ACC112 (cell line): ENCODE data around the gene DCHS1.

Experiments used
- H2AFZ ChIP-seq: fragments of 200-600 bp; sonication (generic); one replicate; pipeline ENCODE4 v1.6.0; 2017; ENCODE audit warnings: antibody characterized with exemption, low read length; ENCODE audit not compliant: unreplicated experiment
- H3K27ac ChIP-seq: fragments of 200-600 bp; sonication (generic); 2 replicates; pipeline ENCODE4 v1.5.1; 2014; ENCODE audit warnings: low read depth, mild to moderate bottlenecking, antibody characterized with exemption, low read length, moderate library complexity
- H3K27me3 ChIP-seq: fragments of 200-600 bp; sonication (generic); 2 replicates; pipeline ENCODE4 v1.6.1; 2014; ENCODE audit warnings: mild to moderate bottlenecking, antibody characterized with exemption, low read length, moderate library complexity, mixed read lengths; ENCODE audit not compliant: insufficient read depth
- H3K36me3 ChIP-seq: fragments of 200-600 bp; sonication (generic); 2 replicates; pipeline ENCODE4 v1.6.1; 2016; ENCODE audit warnings: mild to moderate bottlenecking, antibody characterized with exemption, low read length, moderate library complexity, mixed read lengths; ENCODE audit not compliant: insufficient read depth
- H3K4me1 ChIP-seq: fragments of 200-600 bp; sonication (generic); one replicate; pipeline ENCODE4 v1.6.1; 2016; ENCODE audit warnings: low read length, mixed read lengths; ENCODE audit not compliant: insufficient read depth, unreplicated experiment, control insufficient read depth
- H3K4me3 ChIP-seq: fragments of 200-600 bp; sonication (generic); 2 replicates; pipeline ENCODE4 v1.5.1; 2014; ENCODE audit warnings: mild to moderate bottlenecking, low read depth, low read length
- H3K79me2 ChIP-seq: fragments of 200-600 bp; sonication (generic); one replicate; pipeline ENCODE4 v1.6.0; 2016; ENCODE audit warnings: low read length; ENCODE audit not compliant: control insufficient read depth, unreplicated experiment, insufficient read depth

The DCHS1 gene

DNA sequence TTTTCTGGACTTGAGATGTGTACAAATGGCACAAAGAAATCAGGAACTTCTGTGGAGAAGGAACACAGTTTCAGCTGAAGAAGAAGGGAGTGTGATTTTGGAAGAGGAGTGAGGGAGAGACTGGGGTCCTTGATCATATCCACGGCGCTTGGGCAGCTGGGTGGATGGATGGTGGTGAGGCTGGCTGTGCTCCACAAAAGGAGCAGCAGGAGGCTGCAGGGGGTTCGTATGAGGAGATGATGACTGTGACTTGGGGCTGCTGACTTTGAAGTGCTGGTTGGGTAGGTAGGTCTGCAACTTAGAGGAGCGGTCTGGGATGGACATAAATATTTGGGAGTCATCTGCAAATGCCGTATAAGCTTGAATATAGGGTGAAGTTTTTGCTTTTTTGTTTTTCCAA lies 1.3 kb upstream of the DCHS1 start:
- Histone ChIP-seq H3K27ac (no peak overlapping the region), H3K4me1 (no peaks in the 10 kb centered on the region), H3K79me2 (no peaks in the 10 kb centered on the region), H3K36me3 (no peaks in the 10 kb centered on the region), H3K27me3 (peaks cover 61% of the 10 kb centered on the region), H3K4me3 (no peak overlapping the region), H2AFZ (no peak overlapping the region)

GRCh38 chr11:6656584-6656915 lies 941 bp upstream of the DCHS1 start:
- no peaks in the 10 kb centered on the region for H3K79me2 ChIP-seq
- no peaks in the 10 kb centered on the region for H3K36me3 ChIP-seq
- peaks cover 65% of the 10 kb centered on the region for H3K27me3 ChIP-seq
- H3K4me3 ChIP-seq: no peak overlapping the region
- H2AFZ ChIP-seq: no peak overlapping the region
- no peak overlapping the region for H3K27ac ChIP-seq
- H3K4me1 ChIP-seq: no peaks in the 10 kb centered on the region

DNA sequence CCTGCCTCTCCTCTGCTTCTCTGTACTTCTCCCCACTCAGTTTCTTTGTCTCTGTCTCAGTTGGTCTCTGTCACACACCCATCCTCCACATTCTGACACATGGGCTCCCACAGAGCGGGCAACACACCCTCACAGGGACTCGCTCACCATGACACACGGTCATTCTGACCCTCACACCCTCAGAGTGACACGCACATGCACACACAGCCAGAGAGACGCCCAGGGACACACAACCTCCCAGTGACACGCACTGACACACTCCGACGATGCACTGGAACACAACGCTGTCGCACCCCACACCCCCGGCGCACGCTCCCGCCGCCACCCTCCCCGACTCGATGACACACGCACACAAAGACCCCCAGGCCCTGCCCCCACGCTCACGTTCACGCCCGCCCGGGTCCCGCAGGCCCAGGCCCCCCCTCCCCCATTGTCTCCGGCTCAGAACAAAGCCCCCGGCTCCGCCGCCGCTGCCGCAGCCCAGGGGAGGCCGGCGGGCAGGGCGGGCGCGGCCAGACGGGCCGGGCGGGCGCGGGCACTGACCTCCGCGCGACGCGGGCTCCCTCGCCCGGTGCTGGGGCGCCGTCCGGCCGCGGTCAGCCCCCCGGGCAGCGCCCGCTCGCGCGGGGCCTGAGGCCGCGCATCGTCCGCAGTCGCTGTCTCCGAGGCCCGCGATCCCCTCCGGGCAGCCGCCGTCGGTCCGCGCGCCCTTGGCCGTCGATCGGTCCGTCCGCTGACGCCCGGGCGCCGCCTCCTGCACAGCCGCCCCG lies 404 bp downstream of the DCHS1 start:
- H3K4me3 ChIP-seq: peak overlapping the region; percentile 18; the same call in 1 of the 2 replicates

DNA sequence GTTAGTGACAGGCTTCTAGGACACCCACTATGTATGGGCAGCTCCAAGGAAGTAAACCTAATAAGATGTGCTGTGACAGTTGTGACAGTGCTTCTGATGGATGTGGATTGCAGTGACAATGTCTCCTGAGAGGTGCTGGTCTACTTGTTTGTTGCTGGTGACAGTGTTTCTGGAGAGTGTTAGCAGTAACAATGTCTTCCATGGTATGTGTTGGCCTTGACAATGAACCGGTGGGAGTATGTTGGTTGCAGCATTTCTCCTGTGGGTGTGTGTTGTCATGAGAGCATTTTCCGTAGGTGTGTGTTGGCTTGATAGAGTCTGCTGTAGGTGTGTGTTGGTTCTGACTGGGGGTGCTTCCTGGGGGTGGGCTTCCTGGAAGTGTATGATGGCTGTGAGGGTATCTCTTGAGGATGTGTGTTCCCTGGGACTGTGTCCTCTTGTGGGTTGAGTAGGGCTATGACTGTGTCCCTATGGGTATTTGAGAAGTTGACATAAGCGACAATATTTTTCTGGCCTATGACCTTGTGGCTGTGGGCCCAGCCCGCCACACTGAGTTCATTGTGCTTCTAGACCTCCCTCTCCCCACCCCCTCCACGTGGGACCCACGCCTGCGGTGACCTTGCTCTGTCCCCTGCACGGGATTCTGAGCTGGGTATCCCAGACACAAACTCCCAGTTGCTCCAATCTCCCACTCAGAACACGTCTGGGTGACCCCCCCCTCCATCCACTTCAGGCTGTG lies 1.2 kb downstream of the DCHS1 start:
- Histone ChIP-seq H3K4me1 (no peaks in the 10 kb centered on the region), H3K27ac (no peak overlapping the region), H3K36me3 (no peaks in the 10 kb centered on the region), H3K4me3 (no peak overlapping the region), H2AFZ (no peak overlapping the region), H3K27me3 (peaks cover 85% of the 10 kb centered on the region), H3K79me2 (no peaks in the 10 kb centered on the region)

More for the DNA sequence above, 404 bp downstream of the DCHS1 start:
- Histone ChIP-seq H3K4me1 (no peaks in the 10 kb centered on the region), H3K36me3 (no peaks in the 10 kb centered on the region), H3K27ac (no peak overlapping the region), H3K27me3 (peaks cover 78% of the 10 kb centered on the region), H2AFZ (no peak overlapping the region), H3K79me2 (no peaks in the 10 kb centered on the region)

GRCh38 chr11:6653656-6654055 lies 2.0 kb downstream of the DCHS1 start:
- Histone ChIP-seq H3K27ac (no peak overlapping the region), H3K4me1 (no peaks in the 10 kb centered on the region), H2AFZ (no peak overlapping the region), H3K4me3 (no peak overlapping the region), H3K27me3 (peaks cover 90% of the 10 kb centered on the region), H3K79me2 (no peaks in the 10 kb centered on the region), H3K36me3 (no peaks in the 10 kb centered on the region)

DNA sequence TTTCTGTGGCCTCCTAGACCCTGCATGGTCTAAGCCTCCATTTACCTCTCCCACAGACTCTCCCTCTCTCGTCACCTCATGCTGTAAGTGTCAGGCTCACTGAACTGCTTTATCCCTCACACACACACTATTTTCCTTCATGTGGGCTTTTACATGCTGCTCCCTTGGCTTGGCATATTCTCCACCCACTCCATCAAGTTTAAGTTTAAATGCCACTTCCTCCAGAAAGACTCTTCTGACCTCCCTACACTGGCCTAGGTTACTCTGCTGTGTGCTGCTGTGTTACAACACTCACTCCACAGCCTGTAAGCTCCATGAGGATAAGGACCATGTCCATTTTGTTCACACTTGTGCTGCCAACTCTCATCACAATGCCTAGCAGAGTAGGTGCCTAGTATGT lies 2.5 kb downstream of the DCHS1 start:
- H3K27ac ChIP-seq: no peak overlapping the region
- H3K36me3 ChIP-seq: no peaks in the 10 kb centered on the region
- no peak overlapping the region for H2AFZ ChIP-seq
- H3K4me3 ChIP-seq: no peak overlapping the region
- peaks cover 91% of the 10 kb centered on the region for H3K27me3 ChIP-seq
- H3K4me1 ChIP-seq: no peaks in the 10 kb centered on the region
- no peaks in the 10 kb centered on the region for H3K79me2 ChIP-seq

DNA sequence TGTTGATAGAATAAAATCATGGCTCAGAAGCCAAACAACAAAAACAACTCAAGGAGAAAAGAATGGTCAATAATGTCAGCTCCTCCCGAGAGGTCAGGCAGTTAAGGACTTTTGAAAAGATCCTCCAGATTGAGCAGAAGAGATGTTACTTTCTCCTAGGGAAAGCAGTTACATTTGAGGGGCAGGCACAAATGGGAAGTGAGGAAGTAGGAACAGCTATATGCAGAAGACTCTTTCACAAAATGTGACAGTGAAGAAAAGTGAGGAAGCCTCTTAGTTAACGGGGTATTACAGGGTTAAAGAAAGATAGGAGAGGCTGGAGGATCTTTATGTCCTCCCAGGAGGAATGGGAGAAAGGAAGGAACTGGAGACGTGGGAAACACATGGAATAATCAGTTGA lies 3.4 kb downstream of the DCHS1 start:
- H3K79me2 ChIP-seq: no peaks in the 10 kb centered on the region
- H3K4me1 ChIP-seq: no peaks in the 10 kb centered on the region
- peaks cover 95% of the 10 kb centered on the region for H3K27me3 ChIP-seq
- no peak overlapping the region for H3K4me3 ChIP-seq
- no peaks in the 10 kb centered on the region for H3K36me3 ChIP-seq
- H2AFZ ChIP-seq: no peak overlapping the region
- H3K27ac ChIP-seq: no peak overlapping the region

DNA sequence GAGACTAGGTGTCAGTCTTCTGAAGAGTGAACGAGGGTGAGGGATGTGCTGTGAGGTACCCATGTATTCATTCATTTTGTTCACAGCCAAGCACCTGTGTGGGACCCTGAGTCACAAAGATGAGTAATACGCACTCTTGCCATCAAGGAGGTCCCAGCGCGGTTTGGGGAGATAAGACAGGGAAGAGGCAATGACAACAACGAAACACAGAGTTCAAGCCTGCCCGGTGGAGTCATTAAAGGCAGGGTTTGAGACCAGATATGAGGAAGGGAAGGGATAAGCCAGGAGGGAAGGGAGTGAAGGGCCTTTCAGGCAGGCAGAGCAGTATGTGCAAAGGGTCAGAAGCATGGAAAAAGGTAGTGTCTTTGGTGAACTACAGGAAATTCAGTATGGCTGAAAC lies 4.6 kb downstream of the DCHS1 start:
- H3K36me3 ChIP-seq: no peaks in the 10 kb centered on the region
- no peak overlapping the region for H3K4me3 ChIP-seq
- no peaks in the 10 kb centered on the region for H3K79me2 ChIP-seq
- H3K4me1 ChIP-seq: peaks cover 12% of the 10 kb centered on the region
- peaks cover 85% of the 10 kb centered on the region for H3K27me3 ChIP-seq
- no peak overlapping the region for H2AFZ ChIP-seq
- H3K27ac ChIP-seq: no peak overlapping the region

GRCh38 chr11:6650104-6650503 lies 5.5 kb downstream of the DCHS1 start:
- H3K36me3 ChIP-seq: no peaks in the 10 kb centered on the region
- H3K27ac ChIP-seq: no peak overlapping the region
- H2AFZ ChIP-seq: no peak overlapping the region
- peaks cover 81% of the 10 kb centered on the region for H3K27me3 ChIP-seq
- H3K4me1 ChIP-seq: peaks cover 17% of the 10 kb centered on the region
- H3K4me3 ChIP-seq: no peak overlapping the region
- H3K79me2 ChIP-seq: no peaks in the 10 kb centered on the region

DNA sequence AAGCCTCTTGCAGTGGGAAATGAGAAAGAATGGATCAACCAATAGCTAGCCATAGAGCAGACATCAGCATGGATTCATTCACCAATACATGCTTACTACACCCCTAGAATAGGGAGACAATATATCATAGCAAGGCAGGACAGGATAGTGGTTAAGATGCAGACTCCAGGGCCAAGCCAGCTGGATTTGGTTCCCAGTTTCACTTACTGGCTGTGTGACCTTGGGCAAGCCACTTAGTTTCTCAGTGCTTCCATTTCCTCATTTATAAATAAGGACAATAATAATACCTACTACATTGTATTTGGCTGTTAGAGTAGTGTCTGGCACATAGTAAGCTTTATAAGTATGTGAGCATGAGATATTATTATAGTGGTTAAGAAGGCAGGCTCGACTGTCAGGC lies 7.1 kb downstream of the DCHS1 start:
- no peak overlapping the region for H2AFZ ChIP-seq
- no peaks in the 10 kb centered on the region for H3K36me3 ChIP-seq
- H3K79me2 ChIP-seq: no peaks in the 10 kb centered on the region
- H3K27me3 ChIP-seq: peaks cover 78% of the 10 kb centered on the region
- H3K27ac ChIP-seq: no peak overlapping the region
- no peak overlapping the region for H3K4me3 ChIP-seq
- peaks cover 17% of the 10 kb centered on the region for H3K4me1 ChIP-seq

GRCh38 chr11:6647836-6648235 lies 7.8 kb downstream of the DCHS1 start:
- Histone ChIP-seq H3K79me2 (no peaks in the 10 kb centered on the region), H3K4me3 (no peak overlapping the region), H3K27me3 (peaks cover 78% of the 10 kb centered on the region), H3K27ac (no peak overlapping the region), H3K36me3 (no peaks in the 10 kb centered on the region), H3K4me1 (peaks cover 17% of the 10 kb centered on the region), H2AFZ (no peak overlapping the region)
